Measurements from ENCODE around the gene OVCH1.

OVCH1 gene, protein sequence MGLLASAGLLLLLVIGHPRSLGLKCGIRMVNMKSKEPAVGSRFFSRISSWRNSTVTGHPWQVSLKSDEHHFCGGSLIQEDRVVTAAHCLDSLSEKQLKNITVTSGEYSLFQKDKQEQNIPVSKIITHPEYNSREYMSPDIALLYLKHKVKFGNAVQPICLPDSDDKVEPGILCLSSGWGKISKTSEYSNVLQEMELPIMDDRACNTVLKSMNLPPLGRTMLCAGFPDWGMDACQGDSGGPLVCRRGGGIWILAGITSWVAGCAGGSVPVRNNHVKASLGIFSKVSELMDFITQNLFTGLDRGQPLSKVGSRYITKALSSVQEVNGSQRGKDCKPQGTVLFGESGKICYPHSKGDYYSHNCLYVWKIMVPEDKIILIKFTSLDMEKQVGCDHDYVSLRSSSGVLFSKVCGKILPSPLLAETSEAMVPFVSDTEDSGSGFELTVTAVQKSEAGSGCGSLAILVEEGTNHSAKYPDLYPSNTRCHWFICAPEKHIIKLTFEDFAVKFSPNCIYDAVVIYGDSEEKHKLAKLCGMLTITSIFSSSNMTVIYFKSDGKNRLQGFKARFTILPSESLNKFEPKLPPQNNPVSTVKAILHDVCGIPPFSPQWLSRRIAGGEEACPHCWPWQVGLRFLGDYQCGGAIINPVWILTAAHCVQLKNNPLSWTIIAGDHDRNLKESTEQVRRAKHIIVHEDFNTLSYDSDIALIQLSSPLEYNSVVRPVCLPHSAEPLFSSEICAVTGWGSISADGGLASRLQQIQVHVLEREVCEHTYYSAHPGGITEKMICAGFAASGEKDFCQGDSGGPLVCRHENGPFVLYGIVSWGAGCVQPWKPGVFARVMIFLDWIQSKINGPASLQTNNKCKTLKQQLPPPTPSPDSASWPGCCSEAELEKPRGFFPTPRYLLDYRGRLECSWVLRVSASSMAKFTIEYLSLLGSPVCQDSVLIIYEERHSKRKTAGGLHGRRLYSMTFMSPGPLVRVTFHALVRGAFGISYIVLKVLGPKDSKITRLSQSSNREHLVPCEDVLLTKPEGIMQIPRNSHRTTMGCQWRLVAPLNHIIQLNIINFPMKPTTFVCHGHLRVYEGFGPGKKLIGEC

DNA sequence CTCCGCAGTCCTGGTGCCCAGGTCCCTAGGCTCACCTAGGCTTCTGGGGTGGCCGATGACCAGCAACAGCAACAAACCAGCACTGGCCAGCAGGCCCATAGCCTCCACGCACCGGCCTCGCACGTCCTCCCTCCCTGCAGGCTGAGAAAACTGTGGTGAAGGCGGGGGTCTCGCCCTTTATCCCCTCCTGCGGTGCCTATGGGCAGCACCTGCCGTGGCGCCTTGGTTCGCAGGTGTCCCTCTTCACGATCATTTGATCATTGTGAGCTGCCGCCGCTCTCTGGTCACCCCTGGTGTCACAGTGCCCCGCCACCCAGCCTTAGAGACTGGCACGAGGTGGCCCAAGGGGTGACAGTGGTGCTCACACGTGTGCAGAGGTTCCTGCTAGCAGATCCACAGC, at the start of gene OVCH1:
OVCH1 (minus strand) TSS at position 99 of the 400 bp plus-strand sequence; CDS start at position 99, 0 bp downstream.
- no peak for DNase-seq (ENCODE audit: low read depth)
- TF ChIP-seq, protein P1, sequence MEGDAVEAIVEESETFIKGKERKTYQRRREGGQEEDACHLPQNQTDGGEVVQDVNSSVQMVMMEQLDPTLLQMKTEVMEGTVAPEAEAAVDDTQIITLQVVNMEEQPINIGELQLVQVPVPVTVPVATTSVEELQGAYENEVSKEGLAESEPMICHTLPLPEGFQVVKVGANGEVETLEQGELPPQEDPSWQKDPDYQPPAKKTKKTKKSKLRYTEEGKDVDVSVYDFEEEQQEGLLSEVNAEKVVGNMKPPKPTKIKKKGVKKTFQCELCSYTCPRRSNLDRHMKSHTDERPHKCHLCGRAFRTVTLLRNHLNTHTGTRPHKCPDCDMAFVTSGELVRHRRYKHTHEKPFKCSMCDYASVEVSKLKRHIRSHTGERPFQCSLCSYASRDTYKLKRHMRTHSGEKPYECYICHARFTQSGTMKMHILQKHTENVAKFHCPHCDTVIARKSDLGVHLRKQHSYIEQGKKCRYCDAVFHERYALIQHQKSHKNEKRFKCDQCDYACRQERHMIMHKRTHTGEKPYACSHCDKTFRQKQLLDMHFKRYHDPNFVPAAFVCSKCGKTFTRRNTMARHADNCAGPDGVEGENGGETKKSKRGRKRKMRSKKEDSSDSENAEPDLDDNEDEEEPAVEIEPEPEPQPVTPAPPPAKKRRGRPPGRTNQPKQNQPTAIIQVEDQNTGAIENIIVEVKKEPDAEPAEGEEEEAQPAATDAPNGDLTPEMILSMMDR (conservative IDR thresholded peaks at IDR 0.05; ENCODE audit: low read depth, low read length) = no peak

DNA sequence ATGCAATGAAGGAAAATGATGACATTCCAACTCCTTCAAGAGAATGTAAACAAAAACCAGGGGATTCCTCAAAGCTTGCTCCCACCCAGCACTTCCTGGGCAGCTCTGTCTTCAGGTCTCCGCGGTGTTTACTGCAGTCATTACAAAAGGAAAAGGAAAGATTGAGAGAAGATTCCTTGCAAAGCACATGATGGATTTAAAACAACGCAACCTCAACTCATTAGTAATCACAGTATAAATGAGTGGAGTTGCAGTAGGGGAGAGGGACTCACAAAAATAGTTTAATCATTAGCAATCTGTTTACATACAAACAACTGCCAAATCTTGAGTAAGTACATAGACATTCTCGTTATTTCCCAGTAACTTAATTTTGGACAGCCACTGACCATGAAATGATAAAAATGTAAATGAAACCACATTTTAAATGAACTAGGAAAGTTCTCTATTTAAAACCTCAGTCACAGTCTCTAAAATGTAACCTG, 49.7 kb upstream of the OVCH1 start:
- peak; percentile 67 for DNase-seq (ENCODE audit: low read depth)
- H3K4me3 ChIP-seq (ENCODE audit: low read depth, low read length) = no peak overlapping the region
- TF ChIP-seq, protein P1 (conservative IDR thresholded peaks at IDR 0.05; ENCODE audit: low read depth, low read length) = no peak

More for the DNA sequence above, at the start of gene OVCH1:
- H3K4me3 ChIP-seq (ENCODE audit: low read depth, low read length) = no peak within 1 kb of the TSS

DNA sequence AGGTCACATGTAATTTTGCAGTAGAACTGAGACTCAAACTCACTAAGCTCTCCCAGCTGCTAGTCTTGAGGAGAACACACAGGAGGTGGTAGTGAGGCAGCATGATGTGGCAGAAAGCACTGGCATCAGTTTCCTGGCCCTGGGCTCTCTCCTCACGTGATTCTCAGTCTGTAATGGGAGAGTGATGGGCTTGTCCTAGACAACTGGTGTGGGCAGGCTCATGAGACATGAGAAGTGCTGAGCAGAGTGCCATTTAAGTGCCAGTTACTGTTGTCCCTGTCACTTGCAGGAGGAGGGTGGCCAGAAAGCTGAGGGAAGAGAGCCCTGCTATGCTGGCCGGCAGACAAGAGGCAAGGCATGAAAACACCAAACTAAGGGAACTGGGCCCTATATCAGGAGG, 48.5 kb upstream of the OVCH1 start:
- TF ChIP-seq, protein P1 (conservative IDR thresholded peaks at IDR 0.05; ENCODE audit: low read depth, low read length) = no peak
- no peak overlapping the region for H3K4me3 ChIP-seq (ENCODE audit: low read depth, low read length)
- no peak for DNase-seq (ENCODE audit: low read depth)

DNA sequence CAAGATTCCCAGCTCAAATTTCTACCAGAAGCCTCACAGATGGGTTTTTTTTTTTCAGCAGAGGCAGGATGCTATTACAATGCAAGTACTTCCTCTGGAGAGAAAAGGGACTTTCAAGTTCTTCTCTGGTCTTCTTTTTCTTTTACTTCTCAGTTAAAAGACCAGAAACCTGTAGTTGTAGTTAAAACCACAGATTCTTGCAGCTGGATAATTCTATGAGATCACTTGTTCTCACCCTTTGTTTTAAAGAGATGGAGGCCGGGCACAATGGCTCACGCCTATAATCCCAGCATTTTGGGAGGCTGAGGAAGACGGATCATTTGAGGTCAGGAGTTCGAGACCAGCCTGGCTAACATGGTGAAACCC, 47.6 kb upstream of the OVCH1 start:
- no peak overlapping the region for H3K4me3 ChIP-seq (ENCODE audit: low read depth, low read length)
- DNase-seq (ENCODE audit: low read depth) = no peak
- TF ChIP-seq, protein P1 (conservative IDR thresholded peaks at IDR 0.05; ENCODE audit: low read depth, low read length) = no peak

DNA sequence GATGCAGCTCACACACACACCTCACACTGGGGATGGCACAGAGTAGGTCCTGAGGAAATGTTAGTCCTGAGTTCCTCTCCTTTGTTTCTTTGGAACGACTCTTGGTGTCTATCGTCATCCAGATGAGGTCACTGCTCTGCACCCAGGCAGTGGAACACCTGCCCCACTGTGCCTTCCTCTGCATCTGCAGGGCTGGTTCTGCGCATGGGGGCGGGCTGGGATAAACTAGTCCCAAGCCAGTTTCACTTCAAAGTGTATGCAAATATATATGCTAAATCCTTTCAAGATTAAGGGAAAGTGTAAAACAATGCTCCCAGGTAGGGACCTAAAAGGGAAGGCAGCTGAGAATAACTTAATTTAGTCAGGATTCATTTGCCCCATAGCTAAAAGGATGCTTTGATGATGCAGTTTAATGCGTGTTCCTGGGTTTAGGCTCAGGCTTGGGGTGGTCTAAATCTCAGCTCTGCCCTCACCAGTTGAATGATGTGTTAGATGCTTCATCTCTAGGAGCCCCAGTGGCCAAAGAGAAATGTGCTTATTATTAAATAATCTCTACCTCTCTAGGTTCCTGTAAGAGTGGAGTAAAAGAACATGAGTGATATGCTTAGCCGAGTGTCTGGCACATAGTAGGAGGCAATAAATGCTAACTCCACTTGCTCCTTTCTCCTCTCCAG, 47.1 kb upstream of the OVCH1 start:
- TF ChIP-seq, protein P1 (conservative IDR thresholded peaks at IDR 0.05; ENCODE audit: low read depth, low read length) = no peak
- no peak for DNase-seq (ENCODE audit: low read depth)
- no peak overlapping the region for H3K4me3 ChIP-seq (ENCODE audit: low read depth, low read length)

DNA sequence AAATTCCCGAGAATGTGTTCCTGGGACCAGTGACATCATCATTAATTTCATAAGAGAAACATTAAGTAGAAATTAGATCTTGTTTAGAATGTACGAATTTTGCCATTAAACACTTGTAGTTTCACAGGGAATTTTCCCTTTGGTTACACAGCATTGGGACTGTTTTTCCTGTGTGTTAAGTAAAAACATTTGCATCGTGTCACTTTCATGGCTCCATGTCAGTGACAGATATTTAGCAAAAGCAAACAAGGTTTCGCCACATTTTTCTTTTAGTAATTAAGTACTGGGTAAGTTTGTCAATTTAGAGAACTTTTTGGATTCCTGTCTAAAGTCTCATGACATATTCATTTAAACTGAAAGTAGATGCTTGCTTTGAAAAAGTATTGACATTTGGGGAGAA, 45.5 kb upstream of the OVCH1 start:
- TF ChIP-seq, protein P1 (conservative IDR thresholded peaks at IDR 0.05; ENCODE audit: low read depth, low read length) = no peak
- no peak for DNase-seq (ENCODE audit: low read depth)
- H3K4me3 ChIP-seq (ENCODE audit: low read depth, low read length) = no peak overlapping the region
